ENCODE results near the gene MITF.

MITF gene

GRCh38 chr3:70003119-70003518 is 263.9 kb downstream of the MITF start:
- no peaks in the 10 kb centered on the region for H3K36me3 Mint-ChIP-seq (ENCODE audit: low read depth)

GRCh38 chr3:70006089-70006488 is 266.8 kb downstream of the MITF start:
- H3K36me3 Mint-ChIP-seq (ENCODE audit: low read depth): no peaks in the 10 kb centered on the region
- peaks cover 3% of the 10 kb centered on the region for H3K27me3 Mint-ChIP-seq
- peaks cover 8% of the 10 kb centered on the region for H3K9me3 Mint-ChIP-seq
- H3K4me3 Mint-ChIP-seq: no peak overlapping the region
- H3K4me1 Mint-ChIP-seq (ENCODE audit: low read depth): peaks cover 11% of the 10 kb centered on the region
- intact Hi-C loops (cut with micrococcal nuclease): no loop called here
- H3K27ac Mint-ChIP-seq: no peak overlapping the region

More at GRCh38 chr3:70003119-70003518, 263.9 kb downstream of the MITF start:
- intact Hi-C loops (cut with micrococcal nuclease): no loop called here
- H3K27me3 Mint-ChIP-seq: peaks cover 2% of the 10 kb centered on the region
- H3K9me3 Mint-ChIP-seq: peaks cover 7% of the 10 kb centered on the region
- H3K4me1 Mint-ChIP-seq (ENCODE audit: low read depth): no peaks in the 10 kb centered on the region
- H3K4me3 Mint-ChIP-seq: no peak overlapping the region
- H3K27ac Mint-ChIP-seq: no peak overlapping the region

- Mint-ChIP-seq H3K27me3 (peaks cover 6% of the 10 kb centered on the region), H3K27ac (peak overlapping the region; percentile 78), H3K4me3 (no peak overlapping the region), H3K9me3 (peaks cover 8% of the 10 kb centered on the region), H3K4me1 (ENCODE audit: low read depth) (peaks cover 23% of the 10 kb centered on the region), H3K36me3 (ENCODE audit: low read depth) (no peaks in the 10 kb centered on the region)
- intact Hi-C loops (cut with micrococcal nuclease): no loop called here
Measured at GRCh38 chr3:70010346-70010745, 271.1 kb downstream of the MITF start.

- peaks cover 6% of the 10 kb centered on the region for H3K27me3 Mint-ChIP-seq
- no peaks in the 10 kb centered on the region for H3K36me3 Mint-ChIP-seq (ENCODE audit: low read depth)
- H3K4me3 Mint-ChIP-seq: no peak overlapping the region
- intact Hi-C loops (cut with micrococcal nuclease): no loop called here
- no peak overlapping the region for H3K27ac Mint-ChIP-seq
- peaks cover 8% of the 10 kb centered on the region for H3K9me3 Mint-ChIP-seq
- peaks cover 23% of the 10 kb centered on the region for H3K4me1 Mint-ChIP-seq (ENCODE audit: low read depth)
Measured at GRCh38 chr3:70011582-70011981, 272.3 kb downstream of the MITF start.

All from dendritic cell treated with granulocyte-macrophage colony-stimulating factor and Interleukin-4, amounts not matched to agents 40 ng/mL and 50 ng/mL, for 4 days (primary cell).